Neural cell (in vitro differentiated cells): ENCODE data around the gene ZNF407. TPM values are rescaled to one million over a fixed set of nuclear protein-coding genes. Genes with fewer than 3 reads are reported as not detected.

Experiments
- H2AFZ ChIP-seq: fragments of 200-600, 300-800 bp; sonication (generic), shearing (Covaris generic); 2 replicates; pipeline ENCODE4 v1.6.0; 2014; ENCODE audit warnings: low read depth, mild to moderate bottlenecking, antibody characterized with exemption, low read length, moderate library complexity
- H3F3A ChIP-seq: fragments of 200-600 bp; shearing (Covaris generic); 2 replicates; pipeline ENCODE4 v1.6.1; 2016; ENCODE audit warnings: mild to moderate bottlenecking, moderate library complexity, mixed read lengths, antibody characterized with exemption, low read length; ENCODE audit not compliant: insufficient read depth, poor library complexity, severe bottlenecking
- H3K27ac ChIP-seq: fragments of 200-600, 300-800 bp; sonication (generic), shearing (Covaris generic); 2 replicates; pipeline ENCODE4 v1.5.1; 2014; ENCODE audit warnings: mild to moderate bottlenecking, low read length, moderate library complexity
- H3K27me3 ChIP-seq: fragments of 300-800, 200-600 bp; sonication (generic), shearing (Covaris generic); 2 replicates; pipeline ENCODE4 v1.6.0; 2014; ENCODE audit warnings: mild to moderate bottlenecking, low read depth, low read length, moderate library complexity; ENCODE audit not compliant: insufficient read depth
- H3K36me3 ChIP-seq: fragments of 300-800, 200-600 bp; sonication (generic), shearing (Covaris generic); 2 replicates; pipeline ENCODE4 v1.5.1; 2014; ENCODE audit warnings: mild to moderate bottlenecking, antibody characterized with exemption, low read length, moderate library complexity; ENCODE audit not compliant: insufficient read depth
- H3K4me2 ChIP-seq: fragments of 300-800, 200-600 bp; sonication (generic), shearing (Covaris generic); 2 replicates; pipeline ENCODE4 v1.6.0; 2014; ENCODE audit warnings: mild to moderate bottlenecking, low read length
- H3K4me3 ChIP-seq: fragments of 300-800, 200-600 bp; sonication (generic), shearing (Covaris generic); 2 replicates; pipeline ENCODE4 v1.5.1; 2014; ENCODE audit warnings: mild to moderate bottlenecking, low read length, moderate library complexity
- H3K79me2 ChIP-seq: fragments of 200-600 bp; shearing (Covaris generic); replicated peaks from 2 replicates; pipeline ENCODE4 v1.6.0; 2014; ENCODE audit warnings: mild to moderate bottlenecking, low read length, moderate library complexity; ENCODE audit not compliant: insufficient read depth
- H3K9ac ChIP-seq: fragments of 300-800, 200-600 bp; sonication (generic), shearing (Covaris generic); 2 replicates; pipeline ENCODE4 v1.6.1; 2016; ENCODE audit warnings: mild to moderate bottlenecking, low read length, mixed read lengths
- H3K9me2 ChIP-seq: fragments of 200-600 bp; shearing (Covaris generic); 2 replicates; pipeline ENCODE4 v1.6.1; 2016; ENCODE audit warnings: mild to moderate bottlenecking, low read length, mixed read lengths; ENCODE audit not compliant: insufficient read depth
- H3K9me3 ChIP-seq: fragments of 200-600, 300-800 bp; sonication (generic), shearing (Covaris generic); 2 replicates; pipeline ENCODE4 v1.6.1; 2016; ENCODE audit warnings: mild to moderate bottlenecking, mixed run types, low read length, moderate library complexity, mixed read lengths
- H4K20me1 ChIP-seq: fragments of 200-600 bp; shearing (Covaris generic); 2 replicates; pipeline ENCODE4 v1.6.1; 2016; ENCODE audit warnings: mild to moderate bottlenecking, mixed run types; ENCODE audit not compliant: insufficient read depth
- CTCF ChIP-seq: fragments of 450-650 bp; IDR thresholded peaks from 2 replicates; pipeline ENCODE4 v1.5.1; 2014; ENCODE audit warnings: antibody characterized with exemption, mild to moderate bottlenecking, moderate library complexity; ENCODE audit not compliant: poor library complexity, severe bottlenecking
- EP300 ChIP-seq: fragments of 450-650 bp; conservative IDR thresholded peaks from 2 replicates; pipeline ENCODE4 v1.6.1; 2014; ENCODE audit warnings: antibody characterized with exemption, mild to moderate bottlenecking, moderate library complexity; ENCODE audit not compliant: poor library complexity, severe bottlenecking
- EZH2 ChIP-seq: fragments of 200-600, 300-800 bp; shearing (Covaris generic), sonication (generic); IDR thresholded peaks from 2 replicates; pipeline ENCODE4 v1.6.1; 2014; ENCODE audit warnings: antibody characterized with exemption, low read length, borderline replicate concordance, mild to moderate bottlenecking; ENCODE audit not compliant: insufficient read depth, poor library complexity, severe bottlenecking
- MXI1 ChIP-seq: fragments of 450-650 bp; conservative IDR thresholded peaks from 2 replicates; pipeline ENCODE4 v1.6.1; 2014; ENCODE audit warnings: antibody characterized with exemption, mild to moderate bottlenecking; ENCODE audit not compliant: poor library complexity, severe bottlenecking
- POLR2AphosphoS5 ChIP-seq: IDR thresholded peaks from 2 replicates; pipeline ENCODE4 v1.6.1; 2012
- RAD21 ChIP-seq: fragments of 450-650 bp; conservative IDR thresholded peaks from 2 replicates; pipeline ENCODE4 v1.6.1; 2014; ENCODE audit warnings: antibody characterized with exemption, mild to moderate bottlenecking, moderate library complexity
- REST ChIP-seq: IDR thresholded peaks from 2 replicates; pipeline ENCODE4 v1.6.1; 2012; ENCODE audit warnings: borderline replicate concordance
- SMC3 ChIP-seq: fragments of 450-650 bp; conservative IDR thresholded peaks from 2 replicates; pipeline ENCODE4 v1.6.1; 2014; ENCODE audit warnings: antibody characterized with exemption, mild to moderate bottlenecking, moderate library complexity; ENCODE audit not compliant: poor library complexity
- polyA plus RNA-seq: library from polyadenylated mRNA; depleted of rRNA; stranded (reverse); fragments of >200 nt; gene quantifications from 2 replicates; pipeline ENCODE4 v1.2.3, GENCODE V29; 2014

Gene ZNF407
- polyA plus RNA-seq, 1 donor from 2014 or later: 2.9 TPM

- Histone ChIP-seq H4K20me1 (no peaks in the 10 kb centered on the region), H3K9ac (no peak overlapping the region), H3K79me2 (no peaks in the 10 kb centered on the region), H3K4me2 (no peak overlapping the region), H3K9me2 (no peaks in the 10 kb centered on the region), H3K4me3 (no peak overlapping the region), H2AFZ (no peak overlapping the region), H3K36me3 (no peaks in the 10 kb centered on the region), H3F3A (no peaks in the 10 kb centered on the region), H3K27me3 (no peaks in the 10 kb centered on the region), H3K9me3 (no peaks in the 10 kb centered on the region), H3K27ac (no peak overlapping the region)
- TF ChIP-seq MXI1 (no peak), EZH2 (no peak)
These were observed 272.5 kb downstream of the ZNF407 start for GRCh38 chr18:74869904-74870863.

GRCh38 chr18:74870950-74871349, 273.3 kb downstream of the ZNF407 start:
- Histone ChIP-seq H3K79me2 (no peaks in the 10 kb centered on the region), H3K4me2 (no peak overlapping the region), H3K9me3 (no peaks in the 10 kb centered on the region), H3K36me3 (no peaks in the 10 kb centered on the region), H3K27ac (no peak overlapping the region), H3K4me3 (no peak overlapping the region), H3K27me3 (no peaks in the 10 kb centered on the region), H2AFZ (no peak overlapping the region), H3K9ac (no peak overlapping the region), H3K9me2 (no peaks in the 10 kb centered on the region), H3F3A (no peaks in the 10 kb centered on the region), H4K20me1 (no peaks in the 10 kb centered on the region)
- TF ChIP-seq EP300 (no peak), RAD21 (no peak), REST (no peak), SMC3 (no peak), EZH2 (no peak), MXI1 (no peak), CTCF (no peak), POLR2AphosphoS5 (no peak)
